SK-N-SH treated with all-trans-retinoic acid at 6 μM for 48 hours (cell line): ENCODE data around the gene GRIN1.

Experiments used
- ARNTL ChIP-seq: fragments of 450-650 bp; formaldehyde crosslinking; IDR thresholded peaks from 2 replicates; pipeline ENCODE4 v1.5.0; 2020; ENCODE audit warnings: low read depth, mild to moderate bottlenecking, moderate library complexity, borderline replicate concordance
- GLIS3 ChIP-seq: fragments of 250-450 bp; sonication (Bioruptor Pico); IDR thresholded peaks from 2 replicates; pipeline ENCODE4 v1.5.0; 2020; ENCODE audit warnings: mild to moderate bottlenecking, moderate library complexity
- OSR1 ChIP-seq: fragments of 250-450 bp; sonication (Bioruptor Pico); IDR thresholded peaks from 2 replicates; pipeline ENCODE4 v1.8.0; 2022; ENCODE audit warnings: moderate library complexity, mild to moderate bottlenecking, inconsistent platforms
- SNAI2 ChIP-seq: fragments of 250-450 bp; sonication (Bioruptor Pico); IDR thresholded peaks from 2 replicates; pipeline ENCODE4 v1.5.0; 2020; ENCODE audit warnings: mild to moderate bottlenecking, moderate library complexity
- ZC3H10 ChIP-seq: fragments of 250-450 bp; sonication (Bioruptor Pico); IDR thresholded peaks from 2 replicates; pipeline ENCODE4 v1.5.1; 2021; ENCODE audit warnings: mild to moderate bottlenecking, moderate library complexity
- ZFP3 ChIP-seq: fragments of 250-450 bp; sonication (Bioruptor Pico); IDR thresholded peaks from 2 replicates; pipeline ENCODE4 v1.5.0; 2020; ENCODE audit warnings: mild to moderate bottlenecking, moderate library complexity
- ZFP30 ChIP-seq: fragments of 450-650 bp; formaldehyde crosslinking; IDR thresholded peaks from 2 replicates; pipeline ENCODE4 v1.5.0; 2022; ENCODE audit warnings: mild to moderate bottlenecking, moderate library complexity
- ZNF565 ChIP-seq: fragments of 450-650 bp; formaldehyde crosslinking; conservative IDR thresholded peaks from 2 replicates; pipeline ENCODE4 v1.5.0; 2020; ENCODE audit warnings: low read depth, mild to moderate bottlenecking, moderate library complexity
- ZNF70 ChIP-seq: fragments of 450-650 bp; formaldehyde crosslinking; IDR thresholded peaks from 2 replicates; pipeline ENCODE4 v1.5.0; 2020; ENCODE audit warnings: mild to moderate bottlenecking, moderate library complexity
- ZNF8 ChIP-seq: fragments of 450-650 bp; formaldehyde crosslinking; IDR thresholded peaks from 2 replicates; pipeline ENCODE4 v1.5.0; 2020; ENCODE audit warnings: mild to moderate bottlenecking, moderate library complexity
- TF ChIP-seq, protein P1 (sequence below): fragments of 250-450 bp; sonication (Bioruptor Pico); IDR thresholded peaks from 2 replicates; pipeline ENCODE4 v1.8.0; 2020; ENCODE audit warnings: mild to moderate bottlenecking, moderate library complexity, borderline replicate concordance
- TF ChIP-seq, protein P2 (sequence below): fragments of 250-450 bp; sonication (Bioruptor Pico); IDR thresholded peaks from 2 replicates; pipeline ENCODE4 v1.5.1; 2020; ENCODE audit warnings: low read depth, mild to moderate bottlenecking, moderate library complexity
- TF ChIP-seq, protein P3 (sequence below): fragments of 250-450 bp; sonication (Bioruptor Pico); IDR thresholded peaks from 2 replicates; pipeline ENCODE4 v1.5.1; 2021; ENCODE audit warnings: mild to moderate bottlenecking, moderate library complexity

DNA sequence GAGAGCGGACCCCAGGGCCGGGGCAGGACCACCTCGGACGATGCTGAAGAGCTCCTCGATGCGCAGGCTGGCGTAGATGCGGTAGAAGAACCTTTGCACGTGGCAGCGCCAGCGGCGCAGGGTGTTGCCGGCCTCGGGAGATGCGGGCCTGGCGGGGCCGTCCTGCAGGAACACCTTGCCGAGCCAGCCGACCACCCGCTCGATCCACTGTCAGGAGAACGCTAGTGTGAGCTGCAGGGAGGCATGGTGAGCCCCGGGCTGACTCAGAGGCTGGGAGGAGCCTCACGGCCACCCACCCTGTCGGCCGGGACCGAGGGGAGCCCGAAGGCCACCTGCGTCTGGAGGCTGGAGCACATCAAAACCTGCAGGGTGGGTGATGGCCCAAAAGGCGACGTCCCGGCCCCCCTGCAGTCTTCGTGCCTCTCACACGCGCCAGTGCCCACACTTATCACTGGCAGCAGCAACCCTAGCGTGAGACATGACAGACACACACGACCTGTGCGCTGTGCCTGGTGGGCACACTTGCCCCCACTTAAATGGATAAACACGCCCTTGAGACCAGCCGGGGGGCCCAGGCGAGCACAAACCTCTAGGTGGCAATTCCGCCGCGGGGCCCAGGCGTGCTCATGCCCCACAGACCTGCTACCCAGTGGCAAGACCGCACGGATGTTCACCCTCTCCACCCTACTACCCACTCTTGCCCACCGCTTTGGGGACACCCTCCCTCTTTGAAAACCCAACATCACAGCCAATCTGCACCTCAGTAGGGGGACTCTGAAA lies 46.1 kb downstream of the GRIN1 start:
- TF ChIP-seq ZFP3 (CRISPR knock-in tag): no peak
- TF ChIP-seq ZFP30 (CRISPR knock-in tag): no peak
- TF ChIP-seq ZNF8 (CRISPR knock-in tag): no peak
- no peak for TF ChIP-seq ZNF565 (CRISPR knock-in tag)
- TF ChIP-seq ARNTL: no peak
- TF ChIP-seq, protein P1, sequence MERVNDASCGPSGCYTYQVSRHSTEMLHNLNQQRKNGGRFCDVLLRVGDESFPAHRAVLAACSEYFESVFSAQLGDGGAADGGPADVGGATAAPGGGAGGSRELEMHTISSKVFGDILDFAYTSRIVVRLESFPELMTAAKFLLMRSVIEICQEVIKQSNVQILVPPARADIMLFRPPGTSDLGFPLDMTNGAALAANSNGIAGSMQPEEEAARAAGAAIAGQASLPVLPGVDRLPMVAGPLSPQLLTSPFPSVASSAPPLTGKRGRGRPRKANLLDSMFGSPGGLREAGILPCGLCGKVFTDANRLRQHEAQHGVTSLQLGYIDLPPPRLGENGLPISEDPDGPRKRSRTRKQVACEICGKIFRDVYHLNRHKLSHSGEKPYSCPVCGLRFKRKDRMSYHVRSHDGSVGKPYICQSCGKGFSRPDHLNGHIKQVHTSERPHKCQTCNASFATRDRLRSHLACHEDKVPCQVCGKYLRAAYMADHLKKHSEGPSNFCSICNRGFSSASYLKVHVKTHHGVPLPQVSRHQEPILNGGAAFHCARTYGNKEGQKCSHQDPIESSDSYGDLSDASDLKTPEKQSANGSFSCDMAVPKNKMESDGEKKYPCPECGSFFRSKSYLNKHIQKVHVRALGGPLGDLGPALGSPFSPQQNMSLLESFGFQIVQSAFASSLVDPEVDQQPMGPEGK (CRISPR knock-in tag): no peak
- no peak for TF ChIP-seq GLIS3 (CRISPR knock-in tag)
- TF ChIP-seq, protein P2, sequence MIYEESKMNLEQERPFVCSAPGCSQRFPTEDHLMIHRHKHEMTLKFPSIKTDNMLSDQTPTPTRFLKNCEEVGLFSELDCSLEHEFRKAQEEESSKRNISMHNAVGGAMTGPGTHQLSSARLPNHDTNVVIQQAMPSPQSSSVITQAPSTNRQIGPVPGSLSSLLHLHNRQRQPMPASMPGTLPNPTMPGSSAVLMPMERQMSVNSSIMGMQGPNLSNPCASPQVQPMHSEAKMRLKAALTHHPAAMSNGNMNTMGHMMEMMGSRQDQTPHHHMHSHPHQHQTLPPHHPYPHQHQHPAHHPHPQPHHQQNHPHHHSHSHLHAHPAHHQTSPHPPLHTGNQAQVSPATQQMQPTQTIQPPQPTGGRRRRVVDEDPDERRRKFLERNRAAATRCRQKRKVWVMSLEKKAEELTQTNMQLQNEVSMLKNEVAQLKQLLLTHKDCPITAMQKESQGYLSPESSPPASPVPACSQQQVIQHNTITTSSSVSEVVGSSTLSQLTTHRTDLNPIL: no peak
- TF ChIP-seq ZC3H10 (CRISPR knock-in tag): no peak
- TF ChIP-seq, protein P3, sequence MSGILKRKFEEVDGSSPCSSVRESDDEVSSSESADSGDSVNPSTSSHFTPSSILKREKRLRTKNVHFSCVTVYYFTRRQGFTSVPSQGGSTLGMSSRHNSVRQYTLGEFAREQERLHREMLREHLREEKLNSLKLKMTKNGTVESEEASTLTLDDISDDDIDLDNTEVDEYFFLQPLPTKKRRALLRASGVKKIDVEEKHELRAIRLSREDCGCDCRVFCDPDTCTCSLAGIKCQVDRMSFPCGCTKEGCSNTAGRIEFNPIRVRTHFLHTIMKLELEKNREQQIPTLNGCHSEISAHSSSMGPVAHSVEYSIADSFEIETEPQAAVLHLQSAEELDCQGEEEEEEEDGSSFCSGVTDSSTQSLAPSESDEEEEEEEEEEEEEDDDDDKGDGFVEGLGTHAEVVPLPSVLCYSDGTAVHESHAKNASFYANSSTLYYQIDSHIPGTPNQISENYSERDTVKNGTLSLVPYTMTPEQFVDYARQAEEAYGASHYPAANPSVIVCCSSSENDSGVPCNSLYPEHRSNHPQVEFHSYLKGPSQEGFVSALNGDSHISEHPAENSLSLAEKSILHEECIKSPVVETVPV (CRISPR knock-in tag): no peak
- TF ChIP-seq SNAI2 (CRISPR knock-in tag): no peak
- no peak for TF ChIP-seq ZNF70 (CRISPR knock-in tag)
- no peak for TF ChIP-seq OSR1 (CRISPR knock-in tag)
